K562 (cell line): ENCODE results near the gene ILF3. TPM values are rescaled to one million over a fixed set of nuclear protein-coding genes. Genes with fewer than 3 reads are reported as not detected.
A peak's percentile ranks its signal among the peaks of the same experiment; 100 is the strongest.

ENCODE experiments used
- AFF4 ChIP-seq: sonication (generic); formaldehyde crosslinking; IDR thresholded peaks from 2 replicates; pipeline ENCODE4 v1.8.0; 2023; ENCODE audit warnings: mild to moderate bottlenecking, missing genetic modification reagents
- NRF1 ChIP-seq, 2 experiments: fragments of 450-650 bp; IDR thresholded peaks in 1 of 2; conservative IDR thresholded peaks in 1 of 2; 2 replicates each; pipeline ENCODE4 v1.6.1; 2014; ENCODE audit warnings: mild to moderate bottlenecking in 2 of 2
- USF2 ChIP-seq: sonication (generic); formaldehyde crosslinking; IDR thresholded peaks from 2 replicates; pipeline ENCODE4 v1.5.0; 2020; ENCODE audit warnings: missing genetic modification reagents
- polyA plus RNA-seq, 8 experiments: library from polyadenylated mRNA; depleted of rRNA in 4 of 8; stranded (reverse) in 5 of 8; unstranded in 3 of 8; fragments of >200 nt; fragmentation: Nextera tagmentation in 2 of 8; fragmentation: Illumina TruSeq in 1 of 8; extraction: Ambion mirVana in 2 of 8; extraction: Trizol in 1 of 8; gene quantifications; 2 replicates each; pipeline versions ENCODE4 v1.2.1 to v1.2.3, GENCODE V29; 2011 to 2014; ENCODE audit warnings: inconsistent platforms in 1 of 8, missing spikeins in 1 of 8
- total RNA-seq, 7 experiments: library from RNA; depleted of rRNA in 6 of 7; stranded (reverse); fragments of >200 nt in 6 of 7; fragmentation: Illumina TruSeq in 2 of 7; extraction: Trizol in 2 of 7; gene quantifications; 2 replicates each; pipeline versions ENCODE4 v1.2.1 to v1.2.3, GENCODE V29; 2011 to 2021; ENCODE audit warnings: low replicate concordance in 1 of 7

Gene ILF3
- total and polyA plus RNA-seq, 9 of the 15 experiments (the other 6 are each of a cell fraction or from before 2014, with no cell fraction given) = 26.0 to 453 (median 175) TPM

GRCh38 chr19:10644260-10645007, 9.7 kb upstream of the ILF3 start (continued):
- 0 out of 2 replicates have a peak, but pooled peaks have one; percentile 47 for TF ChIP-seq AFF4
- TF ChIP-seq NRF1 (conservative IDR thresholded peaks at IDR 0.05 in 1 of 2, IDR thresholded peaks at IDR 0.05 in 1 of 2) = no peak
- TF ChIP-seq USF2 (CRISPR knock-in tag) = no peak
